Activated B cell treated with CpG ODN at 0.5 μM for 24 hours (primary cell): Measurements from ENCODE around the gene F11R. TPM values are rescaled to one million over a fixed set of nuclear protein-coding genes. Genes with fewer than 3 reads are reported as not detected.
"Not testable (repeated sequence)": the region's sequence is repeated elsewhere in the genome, so short reads cannot be mapped to it uniquely, and the experiment has no call there.

ENCODE experiments used
- ATAC-seq: fragments of 200-7000 bp; cut with Tn5 transposase; one replicate; pipeline ENCODE4 v1.10.0; 2021; ENCODE audit warnings: low read depth, mild to moderate bottlenecking, moderate library complexity
- CTCF ChIA-PET: fragments of 350-600 bp; sonication (Branson Sonifier 250); formaldehyde crosslinking; loops from one replicate; lab custom pipeline; 2021; ENCODE audit warnings: antibody characterized with exemption; lab: Charles Lee
- POLR2A ChIA-PET: fragments of 350-600 bp; sonication (Branson Sonifier 250); formaldehyde crosslinking; loops from one replicate; lab custom pipeline; 2021; ENCODE audit warnings: antibody characterized with exemption; lab: Charles Lee
- DNase-seq: peaks from one replicate; pipeline ENCODE4 v3.0.0; 2022
- H3K27ac Mint-ChIP-seq: one replicate; pipeline ENCODE4 v1.8.0; 2020; ENCODE audit warnings: mixed read lengths
- H3K27me3 Mint-ChIP-seq: one replicate; pipeline ENCODE4 v1.8.0; 2021; ENCODE audit warnings: mixed read lengths
- H3K36me3 Mint-ChIP-seq: one replicate; pipeline ENCODE4 v1.8.0; 2021; ENCODE audit warnings: low read depth, mixed read lengths
- H3K4me1 Mint-ChIP-seq: one replicate; pipeline ENCODE4 v1.8.0; 2021; ENCODE audit warnings: mixed read lengths
- H3K4me3 Mint-ChIP-seq: one replicate; pipeline ENCODE4 v1.8.0; 2020; ENCODE audit warnings: mild to moderate bottlenecking, mixed read lengths
- H3K9me3 Mint-ChIP-seq: one replicate; pipeline ENCODE4 v1.8.0; 2020; ENCODE audit warnings: mixed read lengths
- CTCF ChIP-seq: fragments of 200-600 bp; IDR thresholded peaks from one replicate; pipeline ENCODE4 v1.8.0; 2022; ENCODE audit warnings: antibody characterized with exemption, mild to moderate bottlenecking
- intact Hi-C: fragments of 100-400 bp; cut with micrococcal nuclease; formaldehyde crosslinking; loops from one replicate; pipeline ENCODE4 v1.15.1; 2024
- total RNA-seq: library from RNA; stranded (reverse); gene quantifications from 2 replicates; pipeline ENCODE4 v1.2.3, GENCODE V29; 2022

F11R gene
- total RNA-seq, 1 donor from 2014 or later, result 11.1 TPM

- DNase-seq (no peak), ATAC-seq (no peak)
- Mint-ChIP-seq H3K27me3 (no peaks in the 10 kb centered on the region), H3K4me1 (peaks cover 7% of the 10 kb centered on the region), H3K36me3 (no peaks in the 10 kb centered on the region), H3K27ac (no peak overlapping the region), H3K9me3 (no peaks in the 10 kb centered on the region), H3K4me3 (no peak overlapping the region)
- POLR2A ChIA-PET, result interaction anchor here (0.7 to 1.4 kb wide), 5 partner anchors 114 to 237 kb away, joined by 3 to 6 read pairs (median 3); no protein-coding TSS in a partner anchor
- intact Hi-C loops, result no loop called here
- TF ChIP-seq CTCF, result no peak
- CTCF ChIA-PET, result interaction anchor here (0.6 to 7.7 kb wide), 37 partner anchors 11 to 525 kb away, joined by 3 to 146 read pairs (median 5); partner anchors contain the start of genes CD48 and TSTD1
Observed at GRCh38 chr1:160952129-160952510, 68.8 kb downstream of the F11R start.

- Mint-ChIP-seq H3K27ac (no peak overlapping the region), H3K4me1 (peaks cover 7% of the 10 kb centered on the region), H3K4me3 (no peak overlapping the region), H3K27me3 (no peaks in the 10 kb centered on the region), H3K9me3 (no peaks in the 10 kb centered on the region), H3K36me3 (no peaks in the 10 kb centered on the region)
- intact Hi-C loops, result loop anchor here (1.0 kb wide), 4 partner anchors 114 to 270 kb away; no protein-coding TSS in a partner anchor
- peak; percentile 89 for ATAC-seq
- TF ChIP-seq CTCF, result no peak
- CTCF ChIA-PET, result interaction anchor here (0.6 to 7.7 kb wide), 38 partner anchors 8 to 525 kb away, joined by 3 to 146 read pairs (median 4); partner anchors contain the start of genes CD48 and TSTD1
- DNase-seq, result peak; percentile 46
- POLR2A ChIA-PET, result interaction anchor here (0.7 to 1.4 kb wide), 6 partner anchors 114 to 236 kb away, joined by 3 to 6 read pairs (median 3); no protein-coding TSS in a partner anchor
Observed at GRCh38 chr1:160951443-160952128, 69.4 kb downstream of the F11R start.

GRCh38 chr1:160950657-160951056 lies 70.3 kb downstream of the F11R start:
- Mint-ChIP-seq H3K9me3 (no peaks in the 10 kb centered on the region), H3K4me1 (peaks cover 7% of the 10 kb centered on the region), H3K27ac (no peak overlapping the region), H3K36me3 (no peaks in the 10 kb centered on the region), H3K4me3 (no peak overlapping the region), H3K27me3 (no peaks in the 10 kb centered on the region)
- ChIA-PET CTCF (interaction anchor here (1.3 to 7.7 kb wide), 15 partner anchors 9 to 275 kb away, joined by 3 to 146 read pairs (median 12); partner anchors contain the start of gene TSTD1), POLR2A (interaction anchor here (1.3 to 1.4 kb wide), 3 partner anchors 113 to 224 kb away, joined by 3 to 6 read pairs (median 4); no protein-coding TSS in a partner anchor)
- intact Hi-C loops, result loop anchor here (1.0 kb wide), 4 partner anchors 113 to 269 kb away; no protein-coding TSS in a partner anchor
- ATAC-seq, result no peak
- no peak for TF ChIP-seq CTCF
- no peak for DNase-seq

- H3K27me3 Mint-ChIP-seq, result peaks cover 2% of the 10 kb centered on the region
- no peak overlapping the region for H3K4me3 Mint-ChIP-seq
- ChIA-PET POLR2A (no interaction called here), CTCF (interaction anchor here (5.5 to 5.7 kb wide), 2 partner anchors 169 to 225 kb away, joined by 44 to 146 read pairs; no protein-coding TSS in a partner anchor)
- ATAC-seq, result no peak
- no peaks in the 10 kb centered on the region for H3K36me3 Mint-ChIP-seq
- intact Hi-C loops, result no loop called here
- DNase-seq, result no peak
- TF ChIP-seq CTCF, result no peak
- H3K27ac Mint-ChIP-seq, result no peak overlapping the region
- H3K9me3 Mint-ChIP-seq, result no peaks in the 10 kb centered on the region
- H3K4me1 Mint-ChIP-seq, result peaks cover 7% of the 10 kb centered on the region
Observed at GRCh38 chr1:160949881-160950280, 71.1 kb downstream of the F11R start.

GRCh38 chr1:160949216-160949880 lies 71.6 kb downstream of the F11R start:
- POLR2A ChIA-PET, H3K9me3 Mint-ChIP-seq, H3K4me3 Mint-ChIP-seq, ATAC-seq, DNase-seq, H3K27ac Mint-ChIP-seq, H3K4me1 Mint-ChIP-seq, intact Hi-C loops, H3K36me3 Mint-ChIP-seq, H3K27me3 Mint-ChIP-seq: not testable (repeated sequence)
- CTCF ChIA-PET, result interaction anchor here (5.5 kb wide), 1 partner anchor 224 kb away, joined by 146 read pairs; no protein-coding TSS in a partner anchor

GRCh38 chr1:160947174-160947759 lies 73.7 kb downstream of the F11R start:
- H3K27me3 Mint-ChIP-seq, H3K27ac Mint-ChIP-seq, H3K4me1 Mint-ChIP-seq, H3K4me3 Mint-ChIP-seq, H3K36me3 Mint-ChIP-seq, POLR2A ChIA-PET, DNase-seq, CTCF ChIA-PET, H3K9me3 Mint-ChIP-seq, intact Hi-C loops, ATAC-seq: not testable (repeated sequence)

GRCh38 chr1:160945881-160946280 lies 75.1 kb downstream of the F11R start:
- intact Hi-C loops, CTCF ChIA-PET, H3K4me3 Mint-ChIP-seq, H3K27ac Mint-ChIP-seq, DNase-seq, ATAC-seq, H3K27me3 Mint-ChIP-seq, H3K4me1 Mint-ChIP-seq, H3K9me3 Mint-ChIP-seq, POLR2A ChIA-PET, H3K36me3 Mint-ChIP-seq: not testable (repeated sequence)
